Measurements from ENCODE around the gene PIK3C2G. TPM values are rescaled to one million over a fixed set of nuclear protein-coding genes. Genes with fewer than 3 reads are reported as not detected.
"Not testable (repeated sequence)": the region's sequence is repeated elsewhere in the genome, so short reads cannot be mapped to it uniquely, and the experiment has no call there.

The PIK3C2G gene
- polyA plus RNA-seq, 3 donors, result 4.2 to 5.1 (median 4.8) TPM

- no peak for DNase-seq (ENCODE audit: low read depth in 3 of 3, low spot score in 2 of 3)
Measured at GRCh38 chr12:18689771-18690170, 428.5 kb downstream of the PIK3C2G start.

GRCh38 chr12:18690653-18691052, 429.3 kb downstream of the PIK3C2G start:
- DNase-seq (ENCODE audit: low read depth in 3 of 3, low spot score in 2 of 3), result no peak

- not testable (repeated sequence) for DNase-seq (ENCODE audit: low read depth in 3 of 3, low spot score in 2 of 3)
Measured at GRCh38 chr12:18693986-18694385, 432.7 kb downstream of the PIK3C2G start.

GRCh38 chr12:18696971-18697602, 435.8 kb downstream of the PIK3C2G start:
- DNase-seq (ENCODE audit: low read depth in 3 of 3, low spot score in 2 of 3), result no peak

Other genes starting within 250 kb of the PIK3C2G start
- gene RERGL, start 171.3 kb upstream of the PIK3C2G start, polyA plus RNA-seq (ENCODE audit: insufficient read length in 3 of 3), result 10 to 100 TPM in 2 of 3 donors, 1 to 10 TPM in 1; 9.1 to 11.2 (median 10.0) TPM

Data from right renal cortex interstitium (tissue), 3 donors.